ENCODE data around the gene UBE2I.

Gene UBE2I

DNA sequence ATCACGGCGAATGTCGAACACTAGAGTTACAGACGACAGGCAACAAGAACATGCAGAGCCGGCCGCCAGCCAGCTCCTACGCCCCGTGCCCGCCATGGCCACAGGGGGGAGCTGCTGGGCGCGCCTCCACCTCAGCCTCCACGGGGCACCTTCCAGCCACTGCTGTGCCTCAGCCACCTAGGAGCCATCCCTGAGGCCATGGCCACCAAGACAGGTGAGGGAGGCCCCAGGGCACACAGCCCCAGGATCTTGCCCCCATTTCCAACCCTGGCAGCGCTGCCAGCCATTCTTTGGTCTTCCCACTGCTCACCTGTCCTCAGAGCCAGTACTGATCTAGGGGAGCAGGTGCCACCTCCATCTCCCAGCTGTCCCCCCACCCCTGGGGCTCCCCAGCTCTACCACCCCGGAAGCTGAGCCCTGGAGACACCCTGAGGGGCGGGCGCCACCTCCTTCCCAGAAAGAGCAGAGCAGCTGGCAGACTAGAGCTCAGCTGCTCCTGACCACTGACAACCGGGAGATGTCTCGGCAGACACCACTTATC lies 54.1 kb downstream of the UBE2I start:
- H3K36me3 ChIP-seq (ENCODE audit: insufficient read depth, low read length) = peaks cover 14% of the 10 kb centered on the region
- no peaks in the 10 kb centered on the region for H3K4me1 ChIP-seq (ENCODE audit: insufficient read depth, low read length)
- H3K9ac ChIP-seq (ENCODE audit: low read depth, low read length) = no peak overlapping the region
- H3K9me3 ChIP-seq (ENCODE audit: control insufficient read depth, insufficient read depth, low read length) = no peaks in the 10 kb centered on the region

DNA sequence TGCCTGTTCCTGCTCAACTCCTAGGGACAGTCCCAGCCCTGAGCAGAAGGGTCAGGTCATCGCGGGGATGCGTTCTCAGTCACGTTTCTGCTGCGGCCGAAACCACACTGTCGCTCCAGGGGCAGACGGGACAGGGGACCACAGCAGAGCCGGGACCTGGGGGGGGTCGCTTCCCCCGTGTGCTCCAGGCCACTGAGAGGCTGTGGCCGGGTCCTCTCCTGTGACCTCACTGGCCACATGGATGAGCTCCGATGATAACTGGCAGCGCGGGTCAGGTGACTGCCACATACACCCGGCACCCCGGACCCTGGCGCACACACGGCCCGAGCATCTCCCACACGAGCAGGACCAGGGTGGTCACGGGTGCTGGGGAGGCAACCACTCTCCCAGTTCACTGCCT lies 55.1 kb downstream of the UBE2I start:
- Histone ChIP-seq H3K9ac (ENCODE audit: low read depth, low read length) (no peak overlapping the region), H3K36me3 (ENCODE audit: insufficient read depth, low read length) (peaks cover 14% of the 10 kb centered on the region), H3K9me3 (ENCODE audit: control insufficient read depth, insufficient read depth, low read length) (no peaks in the 10 kb centered on the region), H3K4me1 (ENCODE audit: insufficient read depth, low read length) (no peaks in the 10 kb centered on the region)

DNA sequence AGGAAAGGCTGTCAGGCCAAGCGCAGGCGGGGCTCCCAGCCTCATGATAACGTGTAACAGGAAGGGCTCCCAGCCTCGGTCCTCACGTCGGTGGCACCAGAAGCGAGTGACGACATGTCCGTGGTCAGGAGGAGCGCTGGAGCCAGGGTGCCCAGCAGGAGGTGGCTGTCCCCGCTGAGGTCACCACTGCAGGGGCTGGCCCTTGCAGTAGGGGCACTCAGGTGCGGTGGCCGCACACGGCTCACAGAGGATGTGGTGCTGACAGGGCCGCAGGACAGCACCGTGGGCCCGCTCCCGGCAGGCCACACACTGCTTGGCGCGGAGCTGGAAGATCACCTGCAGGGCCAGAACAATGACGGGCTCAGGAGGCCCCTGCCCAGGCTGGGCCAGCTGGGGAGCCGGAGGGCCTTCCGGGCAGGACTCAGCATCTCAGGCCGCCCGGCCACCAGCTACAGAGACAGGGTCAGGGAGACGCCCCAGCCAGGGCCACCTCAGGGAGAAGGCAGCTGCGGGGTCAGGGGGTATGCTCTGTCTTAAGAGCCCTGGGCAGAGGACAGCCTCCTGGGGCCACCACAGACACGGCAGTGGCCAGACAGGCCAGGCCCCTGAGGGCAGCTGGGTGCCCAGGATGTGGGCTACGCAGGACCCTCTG lies 56.8 kb downstream of the UBE2I start:
- Histone ChIP-seq H3K36me3 (ENCODE audit: insufficient read depth, low read length) (peaks cover 14% of the 10 kb centered on the region), H3K4me1 (ENCODE audit: insufficient read depth, low read length) (no peaks in the 10 kb centered on the region), H3K9me3 (ENCODE audit: control insufficient read depth, insufficient read depth, low read length) (no peaks in the 10 kb centered on the region), H3K9ac (ENCODE audit: low read depth, low read length) (no peak overlapping the region)

DNA sequence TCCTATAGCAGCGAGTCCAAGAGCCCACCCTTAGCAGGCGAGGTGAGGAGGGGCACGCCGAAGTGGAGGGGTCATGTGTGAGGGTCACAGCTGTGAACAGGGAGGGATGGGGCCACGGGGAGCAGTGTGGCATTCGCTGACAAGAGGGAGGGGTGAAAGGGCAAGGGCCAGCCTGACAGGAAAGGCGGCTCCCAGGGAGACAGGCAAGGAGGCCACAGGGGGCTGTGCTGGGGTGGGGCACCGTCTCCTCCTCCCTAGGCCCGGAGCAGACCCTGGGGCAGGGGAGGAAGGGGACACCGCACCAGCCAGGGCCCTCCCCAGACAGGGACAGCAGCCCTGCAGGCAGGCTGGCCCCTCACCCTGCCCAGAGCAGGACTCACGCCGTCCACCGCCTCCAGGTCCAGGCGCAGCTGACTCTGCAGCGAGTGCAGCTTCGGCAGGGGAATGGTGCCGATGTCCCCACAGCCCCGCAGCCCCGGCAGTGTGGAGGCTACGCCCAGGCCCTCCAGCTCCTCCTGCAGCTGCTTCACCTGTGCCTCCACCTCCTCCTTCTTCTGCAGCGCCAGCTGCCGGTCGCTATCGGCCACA lies 57.4 kb downstream of the UBE2I start:
- Histone ChIP-seq H3K36me3 (ENCODE audit: insufficient read depth, low read length) (peaks cover 14% of the 10 kb centered on the region), H3K9me3 (ENCODE audit: control insufficient read depth, insufficient read depth, low read length) (no peaks in the 10 kb centered on the region), H3K4me1 (ENCODE audit: insufficient read depth, low read length) (no peaks in the 10 kb centered on the region), H3K9ac (ENCODE audit: low read depth, low read length) (no peak overlapping the region)

DNA sequence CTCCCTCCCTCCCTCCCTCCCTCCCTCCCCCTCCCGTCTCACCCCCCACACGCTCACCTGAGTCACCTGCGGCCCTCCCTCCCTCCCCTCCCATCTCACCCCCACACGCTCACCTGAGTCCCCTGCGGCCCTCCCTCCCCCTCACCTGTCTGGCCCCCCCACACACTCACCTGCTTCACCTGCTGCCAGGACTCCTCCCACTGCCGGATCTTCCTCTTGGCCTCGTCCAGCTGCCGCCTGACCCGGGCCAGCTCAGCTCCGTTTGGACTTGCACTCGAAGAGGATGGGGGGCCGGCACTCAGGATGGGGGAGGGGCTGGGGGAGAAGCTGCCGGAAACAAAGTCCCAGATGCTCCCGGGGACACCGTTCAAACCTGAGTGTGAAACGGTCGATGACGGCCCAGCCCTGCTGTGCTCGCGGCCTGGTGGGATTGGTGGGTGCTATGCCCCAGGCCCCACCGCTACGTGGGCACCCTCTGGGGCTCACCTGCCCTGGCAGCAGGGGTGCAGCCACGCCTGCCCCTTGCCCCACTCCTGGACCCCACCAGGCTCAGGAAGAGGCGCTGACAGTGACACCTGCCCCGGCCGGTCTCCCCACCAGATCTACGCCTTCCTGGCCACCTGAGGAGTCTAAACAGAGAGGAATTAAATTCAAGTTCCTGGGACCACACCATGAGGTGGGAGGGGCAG lies 58.2 kb downstream of the UBE2I start:
- Histone ChIP-seq H3K4me1 (ENCODE audit: insufficient read depth, low read length) (no peaks in the 10 kb centered on the region), H3K36me3 (ENCODE audit: insufficient read depth, low read length) (peaks cover 11% of the 10 kb centered on the region), H3K9me3 (ENCODE audit: control insufficient read depth, insufficient read depth, low read length) (no peaks in the 10 kb centered on the region), H3K9ac (ENCODE audit: low read depth, low read length) (no peak overlapping the region)

DNA sequence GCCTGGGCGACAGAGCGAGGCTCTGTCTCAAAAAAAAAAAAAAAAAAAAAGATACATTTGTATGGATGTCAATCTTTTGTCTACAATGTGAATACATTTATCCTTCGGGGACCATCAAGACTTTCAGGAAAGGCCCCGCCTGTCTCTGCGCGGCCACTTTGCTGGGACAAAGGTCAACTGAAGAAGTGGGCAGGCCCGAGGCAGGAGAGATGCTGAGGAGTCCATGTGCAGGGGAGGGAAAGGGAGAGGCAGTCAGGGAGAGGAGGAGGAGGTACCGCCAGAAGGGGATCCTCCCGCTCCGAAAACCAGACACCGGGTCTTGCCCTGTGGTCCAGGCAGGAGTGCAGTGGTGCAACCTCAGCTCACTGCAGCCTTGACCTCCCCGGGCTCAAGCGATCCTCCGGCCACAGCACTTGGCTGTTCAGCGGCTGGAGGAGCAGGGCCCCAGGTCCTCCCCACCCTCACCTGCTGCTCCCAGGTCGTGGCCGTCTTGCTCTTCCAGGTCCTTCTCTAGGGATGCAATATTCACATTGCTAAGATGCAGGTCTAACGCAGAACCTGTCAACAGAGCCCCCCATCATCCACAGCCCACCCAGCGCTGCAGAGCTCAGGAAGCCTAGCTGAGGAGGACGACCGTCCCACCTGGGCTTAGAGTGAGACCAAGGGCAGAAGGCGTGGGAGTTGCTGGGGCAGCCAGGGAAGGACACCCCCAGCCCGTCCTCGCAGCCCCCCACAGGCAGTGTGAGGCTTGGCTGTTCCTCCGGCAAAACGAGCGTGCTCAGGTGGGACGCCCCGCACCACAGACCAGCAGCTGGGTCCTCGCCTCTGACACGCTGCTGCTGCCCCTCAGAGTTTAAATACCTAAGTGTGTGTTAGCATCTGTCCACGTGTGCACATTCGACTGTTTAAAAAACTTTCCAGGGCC lies 61.9 kb downstream of the UBE2I start:
- H3K4me1 ChIP-seq (ENCODE audit: insufficient read depth, low read length) = no peaks in the 10 kb centered on the region
- H3K36me3 ChIP-seq (ENCODE audit: insufficient read depth, low read length) = peaks cover 2% of the 10 kb centered on the region; the same call in 1 of the 2 replicates
- no peaks in the 10 kb centered on the region for H3K9me3 ChIP-seq (ENCODE audit: control insufficient read depth, insufficient read depth, low read length)

DNA sequence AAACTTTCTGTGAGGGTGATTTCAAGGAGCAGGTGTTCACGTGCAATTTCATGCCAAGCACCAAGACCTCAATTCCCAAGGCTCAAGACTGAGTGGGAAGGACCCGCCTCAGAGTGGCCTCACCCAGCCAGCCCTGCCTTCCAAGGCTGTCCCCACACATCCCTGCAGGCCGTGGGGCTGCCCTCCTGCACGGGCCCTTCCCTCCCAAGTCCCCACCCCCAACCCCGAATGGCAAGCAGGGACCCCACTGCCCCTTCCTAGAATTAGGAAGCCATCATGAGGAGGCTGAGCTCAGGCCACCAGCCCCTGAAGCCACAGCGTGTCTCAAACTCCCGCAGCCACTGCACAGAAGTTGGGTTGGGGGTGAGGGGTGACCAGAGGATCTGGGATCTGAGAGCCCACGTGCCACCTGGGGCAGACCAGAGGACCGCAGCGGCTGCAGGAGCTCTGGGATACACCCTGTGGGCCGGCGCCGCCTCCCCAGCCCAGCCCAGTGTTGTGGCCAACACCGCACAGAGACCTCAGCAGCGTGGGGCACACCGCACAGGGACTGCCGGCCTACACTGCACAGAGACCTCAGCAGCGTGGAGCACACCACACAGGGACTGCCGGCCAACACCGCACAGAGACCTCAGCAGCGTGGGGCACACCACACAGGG lies 63.0 kb downstream of the UBE2I start:
- Histone ChIP-seq H3K9ac (ENCODE audit: low read depth, low read length) (no peak overlapping the region), H3K4me1 (ENCODE audit: insufficient read depth, low read length) (no peaks in the 10 kb centered on the region), H3K36me3 (ENCODE audit: insufficient read depth, low read length) (no peaks in the 10 kb centered on the region), H3K9me3 (ENCODE audit: control insufficient read depth, insufficient read depth, low read length) (no peaks in the 10 kb centered on the region)

More for the DNA sequence above, 61.9 kb downstream of the UBE2I start:
- no peak overlapping the region for H3K9ac ChIP-seq (ENCODE audit: low read depth, low read length)

DNA sequence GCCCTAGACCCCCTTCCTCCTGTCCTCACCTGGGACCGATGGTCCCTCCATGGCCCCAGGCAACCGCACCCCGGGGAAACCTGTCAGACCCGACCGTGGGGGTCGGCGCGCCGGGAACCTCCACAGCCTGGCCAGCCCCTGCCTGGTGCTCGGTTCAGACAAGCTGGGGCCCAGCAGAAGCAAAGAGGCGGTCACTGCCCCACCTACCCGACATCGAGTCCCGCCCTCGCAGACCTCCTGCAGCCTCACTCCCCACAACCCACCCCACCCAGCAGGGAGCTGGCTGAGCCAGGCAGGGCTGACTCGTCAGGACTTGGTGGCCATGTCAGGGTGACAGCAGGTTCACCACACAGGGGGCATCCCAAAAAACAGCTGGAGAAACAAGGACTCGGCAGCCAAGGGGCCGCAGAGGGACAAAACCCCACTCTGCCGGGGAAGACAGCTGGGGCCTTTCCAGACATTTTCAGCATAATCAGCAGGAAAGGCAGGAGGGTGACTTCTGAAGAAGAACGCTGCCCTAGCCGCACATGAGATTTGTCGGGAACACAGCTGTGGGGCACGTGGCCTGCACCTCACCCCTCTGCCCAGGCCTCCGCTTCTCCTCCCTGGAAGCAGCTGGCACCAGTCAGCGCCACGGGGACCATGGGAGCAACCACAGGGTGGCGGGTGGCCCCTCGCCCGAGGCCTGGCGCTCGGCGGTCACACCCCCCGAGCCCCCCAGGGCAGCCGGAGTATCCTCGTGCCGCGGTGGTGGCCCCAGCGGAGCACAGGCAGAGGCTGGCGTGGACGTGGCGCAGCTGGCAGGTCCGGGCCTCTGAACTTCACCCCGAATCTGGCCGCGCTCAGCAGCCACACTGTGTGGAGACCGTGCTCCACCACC lies 65.2 kb downstream of the UBE2I start:
- H3K9me3 ChIP-seq (ENCODE audit: control insufficient read depth, insufficient read depth, low read length) = no peaks in the 10 kb centered on the region
- H3K4me1 ChIP-seq (ENCODE audit: insufficient read depth, low read length) = no peaks in the 10 kb centered on the region; the same call in 1 of the 2 replicates
- no peak overlapping the region for H3K9ac ChIP-seq (ENCODE audit: low read depth, low read length)
- H3K36me3 ChIP-seq (ENCODE audit: insufficient read depth, low read length) = no peaks in the 10 kb centered on the region

DNA sequence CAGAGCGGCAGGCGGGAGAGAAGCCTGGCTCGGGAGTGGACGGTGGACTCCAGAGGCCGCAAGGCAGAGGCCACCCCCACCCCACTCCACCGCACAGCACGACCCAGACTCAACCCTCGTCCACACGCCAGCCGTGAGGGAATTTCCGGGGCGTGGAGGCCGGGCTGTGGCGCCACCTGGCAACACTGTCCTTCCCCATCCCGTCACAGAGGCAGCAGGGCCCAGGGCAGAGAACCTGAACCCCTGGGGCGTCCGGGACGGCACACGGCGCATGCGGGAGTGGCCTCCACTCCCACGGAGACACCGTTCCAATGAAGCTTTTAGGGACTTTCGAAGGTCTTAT lies 65.8 kb downstream of the UBE2I start:
- Histone ChIP-seq H3K9me3 (ENCODE audit: control insufficient read depth, insufficient read depth, low read length) (no peaks in the 10 kb centered on the region), H3K36me3 (ENCODE audit: insufficient read depth, low read length) (no peaks in the 10 kb centered on the region), H3K9ac (ENCODE audit: low read depth, low read length) (no peak overlapping the region), H3K4me1 (ENCODE audit: insufficient read depth, low read length) (peaks cover 3% of the 10 kb centered on the region; the same call in 1 of the 2 replicates)

DNA sequence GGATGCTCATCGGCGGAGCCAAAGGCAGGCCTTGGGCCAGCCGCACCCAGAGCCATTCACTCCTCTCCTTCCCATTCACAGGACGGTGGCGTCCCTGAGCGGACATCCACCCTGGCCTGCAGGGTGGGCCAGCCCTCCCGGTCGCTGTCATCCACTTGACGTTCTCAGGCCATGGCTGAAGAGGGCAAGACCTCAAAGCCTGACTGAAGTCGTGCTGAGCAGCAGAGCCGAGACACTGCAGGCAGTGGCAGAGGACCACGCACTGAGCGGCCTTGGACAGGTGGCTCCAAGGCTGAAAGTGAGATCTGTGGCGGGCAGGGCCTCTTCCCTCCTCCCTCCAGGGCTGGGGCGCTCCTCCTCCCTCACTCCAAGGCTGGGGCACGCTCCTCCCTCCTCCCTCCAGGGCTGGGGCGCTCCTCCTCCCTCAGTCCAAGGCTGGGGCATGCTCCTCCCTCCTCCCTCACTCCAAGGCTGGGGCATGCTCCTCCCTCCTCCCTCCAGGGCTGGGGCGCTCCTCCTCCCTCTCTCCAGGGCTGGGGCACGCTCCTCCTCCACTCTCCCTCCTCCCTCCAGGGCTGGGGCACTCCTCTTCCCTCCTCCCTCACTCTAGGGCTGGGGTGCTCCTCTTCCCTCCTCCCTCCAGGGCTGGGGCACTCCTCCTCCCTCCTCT lies 66.4 kb downstream of the UBE2I start:
- H3K4me1 ChIP-seq (ENCODE audit: insufficient read depth, low read length) = peaks cover 6% of the 10 kb centered on the region; the same call in 1 of the 2 replicates
- no peaks in the 10 kb centered on the region for H3K36me3 ChIP-seq (ENCODE audit: insufficient read depth, low read length)
- no peak overlapping the region for H3K9ac ChIP-seq (ENCODE audit: low read depth, low read length)
- no peaks in the 10 kb centered on the region for H3K9me3 ChIP-seq (ENCODE audit: control insufficient read depth, insufficient read depth, low read length)
